Activated CD4-positive, alpha-beta memory T cell treated with anti-CD3 and anti-CD28 coated beads, Interleukin-2, amount 10 ng/mL, durations not matched to agents 7 days and 5 days (primary cell): Measurements from ENCODE around the gene OGFOD2. TPM values are rescaled to one million over a fixed set of nuclear protein-coding genes. Genes with fewer than 3 reads are reported as not detected.

Source experiments
- CTCF ChIA-PET: fragments of 350-600 bp; sonication (Branson Sonifier 250); formaldehyde crosslinking; loops from one replicate; lab custom pipeline; 2021; ENCODE audit warnings: antibody characterized with exemption, inconsistent platforms; lab: Charles Lee
- POLR2A ChIA-PET: fragments of 350-600 bp; sonication (Branson Sonifier 250); formaldehyde crosslinking; loops from one replicate; lab custom pipeline; 2021; ENCODE audit warnings: antibody characterized with exemption; lab: Charles Lee
- DNase-seq: peaks from one replicate; pipeline ENCODE4 v3.0.0-alpha.2; 2020
- H3K27ac Mint-ChIP-seq: one replicate; pipeline ENCODE4 v1.8.0; 2021; ENCODE audit warnings: mild to moderate bottlenecking, mixed read lengths
- H3K27me3 Mint-ChIP-seq: one replicate; pipeline ENCODE4 v1.8.0; 2021; ENCODE audit warnings: mixed read lengths
- H3K36me3 Mint-ChIP-seq: one replicate; pipeline ENCODE4 v1.8.0; 2021; ENCODE audit warnings: low read depth, mixed read lengths
- H3K4me1 Mint-ChIP-seq: one replicate; pipeline ENCODE4 v1.8.0; 2021; ENCODE audit warnings: mixed read lengths
- H3K4me3 Mint-ChIP-seq: one replicate; pipeline ENCODE4 v1.8.0; 2021; ENCODE audit warnings: mild to moderate bottlenecking, mixed read lengths
- H3K9me3 Mint-ChIP-seq: one replicate; pipeline ENCODE4 v1.8.0; 2021; ENCODE audit warnings: mixed read lengths
- total RNA-seq, 2 experiments: library from RNA; stranded (reverse); gene quantifications; one replicate each; pipeline ENCODE4 v1.2.3, GENCODE V29; 2021

The OGFOD2 gene
- total RNA-seq, 2 experiments from 2014 or later = 24.7 to 25.4 TPM

GRCh38 chr12:122980183-122981035, 5.4 kb downstream of the OGFOD2 start, which contains the start of gene ARL6IP4:
TSS of gene ARL6IP4 (plus strand) at chr12:122980681. CDS start at chr12:122981140, 459 bp downstream.
- peaks cover 76% of the 10 kb centered on the region for H3K4me1 Mint-ChIP-seq
- H3K27me3 Mint-ChIP-seq = no peaks in the 10 kb centered on the region
- peaks cover 33% of the 10 kb centered on the region for H3K36me3 Mint-ChIP-seq
- peak; percentile 74 for DNase-seq
- ChIA-PET POLR2A (interaction anchor here (1.1 to 5.8 kb wide), 4 partner anchors 96 to 258 kb away, joined by 4 to 39 read pairs (median 6); partner anchors contain the start of genes MPHOSPH9 and MTRFR), CTCF (no interaction called here)
- H3K4me3 Mint-ChIP-seq = peak within 1 kb of the TSS; percentile 86
- no peaks in the 10 kb centered on the region for H3K9me3 Mint-ChIP-seq
- peak within 1 kb of the TSS; percentile 78 for H3K27ac Mint-ChIP-seq

- Mint-ChIP-seq H3K4me1 (peaks cover 71% of the 10 kb centered on the region), H3K36me3 (peaks cover 33% of the 10 kb centered on the region), H3K4me3 (peak overlapping the region; percentile 86), H3K27ac (peak overlapping the region; percentile 74), H3K27me3 (no peaks in the 10 kb centered on the region), H3K9me3 (no peaks in the 10 kb centered on the region)
- ChIA-PET POLR2A (interaction anchor here (1.1 to 5.8 kb wide), 4 partner anchors 9 to 252 kb away, joined by 3 to 39 read pairs (median 4); partner anchors contain the start of genes MPHOSPH9 and MTRFR), CTCF (interaction anchor here (0.6 to 1.8 kb wide), 3 partner anchors 9 to 592 kb away, joined by 3 to 5 read pairs (median 3); no protein-coding TSS in a partner anchor)
- no peak for DNase-seq
These were observed 6.0 kb downstream of the OGFOD2 start for GRCh38 chr12:122981036-122981471.

GRCh38 chr12:122981587-122982476, 6.8 kb downstream of the OGFOD2 start:
- no peaks in the 10 kb centered on the region for H3K27me3 Mint-ChIP-seq
- peak overlapping the region; percentile 74 for H3K27ac Mint-ChIP-seq
- peak overlapping the region; percentile 86 for H3K4me3 Mint-ChIP-seq
- CTCF ChIA-PET = interaction anchor here (0.6 to 1.8 kb wide), 5 partner anchors 8 to 591 kb away, joined by 3 to 5 read pairs (median 3); no protein-coding TSS in a partner anchor
- POLR2A ChIA-PET = interaction anchor here (0.8 to 5.8 kb wide), 7 partner anchors 8 to 257 kb away, joined by 3 to 39 read pairs (median 3); partner anchors contain the start of genes MPHOSPH9 and MTRFR
- DNase-seq = no peak
- peaks cover 33% of the 10 kb centered on the region for H3K36me3 Mint-ChIP-seq
- H3K9me3 Mint-ChIP-seq = no peaks in the 10 kb centered on the region
- H3K4me1 Mint-ChIP-seq = peaks cover 63% of the 10 kb centered on the region

- peaks cover 59% of the 10 kb centered on the region for H3K4me1 Mint-ChIP-seq
- POLR2A ChIA-PET = interaction anchor here (0.8 to 5.8 kb wide), 5 partner anchors 8 to 256 kb away, joined by 3 to 39 read pairs (median 3); partner anchors contain the start of genes MPHOSPH9 and MTRFR
- no peaks in the 10 kb centered on the region for H3K9me3 Mint-ChIP-seq
- H3K36me3 Mint-ChIP-seq = peaks cover 33% of the 10 kb centered on the region
- CTCF ChIA-PET = interaction anchor here (1.4 to 1.8 kb wide), 3 partner anchors 8 to 256 kb away, joined by 3 to 5 read pairs (median 4); no protein-coding TSS in a partner anchor
- peak overlapping the region; percentile 86 for H3K4me3 Mint-ChIP-seq
- no peak for DNase-seq
- H3K27ac Mint-ChIP-seq = peak overlapping the region; percentile 74
- no peaks in the 10 kb centered on the region for H3K27me3 Mint-ChIP-seq
These were observed 7.4 kb downstream of the OGFOD2 start for GRCh38 chr12:122982477-122982815.

GRCh38 chr12:122982963-122983788, 8.1 kb downstream of the OGFOD2 start:
- Mint-ChIP-seq H3K27me3 (no peaks in the 10 kb centered on the region), H3K4me1 (peaks cover 56% of the 10 kb centered on the region), H3K27ac (peak overlapping the region; percentile 16), H3K36me3 (peaks cover 31% of the 10 kb centered on the region), H3K9me3 (no peaks in the 10 kb centered on the region), H3K4me3 (peak overlapping the region; percentile 86)
- ChIA-PET POLR2A (interaction anchor here (0.8 to 5.8 kb wide), 4 partner anchors 9 to 255 kb away, joined by 3 to 39 read pairs (median 3); partner anchors contain the start of genes MPHOSPH9 and MTRFR), CTCF (interaction anchor here (1.6 to 1.8 kb wide), 2 partner anchors 7 to 31 kb away, joined by 3 to 5 read pairs; no protein-coding TSS in a partner anchor)
- DNase-seq = no peak

- peaks cover 31% of the 10 kb centered on the region for H3K36me3 Mint-ChIP-seq
- POLR2A ChIA-PET = interaction anchor here (1.4 to 5.8 kb wide), 2 partner anchors 249 to 254 kb away, joined by 4 to 39 read pairs; partner anchors contain the start of genes MPHOSPH9 and MTRFR
- H3K9me3 Mint-ChIP-seq = no peaks in the 10 kb centered on the region
- H3K27ac Mint-ChIP-seq = peak overlapping the region; percentile 35
- H3K4me3 Mint-ChIP-seq = no peak overlapping the region
- CTCF ChIA-PET = no interaction called here
- H3K27me3 Mint-ChIP-seq = no peaks in the 10 kb centered on the region
- no peak for DNase-seq
- H3K4me1 Mint-ChIP-seq = peaks cover 53% of the 10 kb centered on the region
These were observed 8.9 kb downstream of the OGFOD2 start for GRCh38 chr12:122983789-122984515.

GRCh38 chr12:122984612-122985337, 9.7 kb downstream of the OGFOD2 start:
- H3K36me3 Mint-ChIP-seq = peaks cover 31% of the 10 kb centered on the region
- no peaks in the 10 kb centered on the region for H3K9me3 Mint-ChIP-seq
- peak overlapping the region; percentile 23 for H3K27ac Mint-ChIP-seq
- POLR2A ChIA-PET = interaction anchor here (1.4 kb wide), 1 partner anchor 253 kb away, joined by 4 read pairs; no protein-coding TSS in a partner anchor
- no peaks in the 10 kb centered on the region for H3K27me3 Mint-ChIP-seq
- peaks cover 47% of the 10 kb centered on the region for H3K4me1 Mint-ChIP-seq
- DNase-seq = no peak
- CTCF ChIA-PET = no interaction called here
- H3K4me3 Mint-ChIP-seq = no peak overlapping the region

GRCh38 chr12:122985338-122986257, 10.6 kb downstream of the OGFOD2 start:
- no peak overlapping the region for H3K4me3 Mint-ChIP-seq
- CTCF ChIA-PET = no interaction called here

GRCh38 chr12:122986258-122986871, 11.3 kb downstream of the OGFOD2 start:
- no peaks in the 10 kb centered on the region for H3K9me3 Mint-ChIP-seq
- ChIA-PET CTCF (no interaction called here), POLR2A (interaction anchor here (1.2 to 1.4 kb wide), 2 partner anchors 12 to 84 kb away, joined by 3 read pairs; partner anchors contain the start of gene OGFOD2)
- peaks cover 40% of the 10 kb centered on the region for H3K4me1 Mint-ChIP-seq
- H3K27me3 Mint-ChIP-seq = no peaks in the 10 kb centered on the region
- no peak overlapping the region for H3K4me3 Mint-ChIP-seq
- DNase-seq = no peak
- H3K27ac Mint-ChIP-seq = peak overlapping the region; percentile 26
- H3K36me3 Mint-ChIP-seq = peaks cover 24% of the 10 kb centered on the region

More at GRCh38 chr12:122985338-122986257, 10.6 kb downstream of the OGFOD2 start:
- peaks cover 43% of the 10 kb centered on the region for H3K4me1 Mint-ChIP-seq
- H3K27ac Mint-ChIP-seq = peak overlapping the region; percentile 23
- peaks cover 27% of the 10 kb centered on the region for H3K36me3 Mint-ChIP-seq
- no peak for DNase-seq
- POLR2A ChIA-PET = interaction anchor here (1.2 to 1.4 kb wide), 3 partner anchors 11 to 252 kb away, joined by 3 to 4 read pairs (median 3); partner anchors contain the start of gene OGFOD2
- no peaks in the 10 kb centered on the region for H3K27me3 Mint-ChIP-seq
- no peaks in the 10 kb centered on the region for H3K9me3 Mint-ChIP-seq
